Smooth muscle cell (in vitro differentiated cells): Measurements from ENCODE around the gene ANKH. TPM values are rescaled to one million over a fixed set of nuclear protein-coding genes. Genes with fewer than 3 reads are reported as not detected.

Source experiments
- DNase-seq: peaks from one replicate; lab custom pipeline; 2025; ENCODE audit not compliant: unreplicated experiment; lab: John Stamatoyannopoulos, UW
- H2AFZ ChIP-seq: fragments of 200-600 bp; sonication (generic); 2 replicates; pipeline ENCODE4 v1.6.0; 2016; ENCODE audit warnings: antibody characterized with exemption, low read depth, mild to moderate bottlenecking
- H3F3A ChIP-seq: fragments of 200-600 bp; sonication (generic); 2 replicates; pipeline ENCODE4 v1.6.0; 2017; ENCODE audit warnings: antibody characterized with exemption, low read depth
- H3K27ac ChIP-seq: fragments of 200-600 bp; sonication (generic); 2 replicates; pipeline ENCODE4 v1.5.1; 2016; ENCODE audit warnings: low read depth, mild to moderate bottlenecking
- H3K27me3 ChIP-seq: fragments of 200-600 bp; sonication (generic); 2 replicates; pipeline ENCODE4 v1.6.1; 2016; ENCODE audit warnings: low read depth, mild to moderate bottlenecking
- H3K36me3 ChIP-seq: fragments of 200-600 bp; sonication (generic); 2 replicates; pipeline ENCODE4 v1.5.1; 2016; ENCODE audit warnings: low read depth
- H3K4me1 ChIP-seq: fragments of 200-600 bp; sonication (generic); 2 replicates; pipeline ENCODE4 v1.5.1; 2016; ENCODE audit warnings: low read depth
- H3K4me2 ChIP-seq: fragments of 200-600 bp; sonication (generic); 2 replicates; pipeline ENCODE4 v1.6.0; 2016; ENCODE audit warnings: mild to moderate bottlenecking
- H3K4me3 ChIP-seq: fragments of 200-600 bp; sonication (generic); 2 replicates; pipeline ENCODE4 v1.5.1; 2016; ENCODE audit warnings: mild to moderate bottlenecking
- H3K79me2 ChIP-seq: fragments of 200-600 bp; sonication (generic); 2 replicates; pipeline ENCODE4 v1.6.0; 2016; ENCODE audit warnings: low read depth, mild to moderate bottlenecking
- H3K9ac ChIP-seq: fragments of 200-600 bp; sonication (generic); 2 replicates; pipeline ENCODE4 v1.6.0; 2016; ENCODE audit warnings: low read depth
- H3K9me3 ChIP-seq: fragments of 200-600 bp; sonication (generic); replicated peaks from 2 replicates; pipeline ENCODE4 v1.5.1; 2016; ENCODE audit warnings: low read depth
- H4K20me1 ChIP-seq: fragments of 200-600 bp; sonication (generic); 2 replicates; pipeline ENCODE4 v1.6.0; 2016; ENCODE audit warnings: low read depth
- CTCF ChIP-seq: fragments of 200-600 bp; sonication (generic); IDR thresholded peaks from 2 replicates; pipeline ENCODE4 v1.5.1; 2017; ENCODE audit warnings: borderline replicate concordance, mild to moderate bottlenecking, antibody characterized with exemption; ENCODE audit not compliant: insufficient read depth, poor library complexity, severe bottlenecking
- WGBS: methylation state at CpG from one replicate; pipeline ENCODE4 v1.1.7; 2016; ENCODE audit warnings: low lambda C conversion rate; 5-methylcytosine and 5-hydroxymethylcytosine counted together
- polyA plus RNA-seq: library from polyadenylated mRNA; unstranded; fragments of >200 nt; fragmentation: Nextera tagmentation; extraction: Ambion mirVana; gene quantifications from 2 replicates; pipeline ENCODE4 v1.2.1, GENCODE V29; 2016
- total RNA-seq: library from RNA; depleted of rRNA; stranded (reverse); fragments of >200 nt; gene quantifications from 2 replicates; pipeline ENCODE4 v1.2.3, GENCODE V29; 2014

Gene ANKH
- total and polyA plus RNA-seq, 2 experiments from 2014 or later: 48.0 to 56.6 TPM

DNA sequence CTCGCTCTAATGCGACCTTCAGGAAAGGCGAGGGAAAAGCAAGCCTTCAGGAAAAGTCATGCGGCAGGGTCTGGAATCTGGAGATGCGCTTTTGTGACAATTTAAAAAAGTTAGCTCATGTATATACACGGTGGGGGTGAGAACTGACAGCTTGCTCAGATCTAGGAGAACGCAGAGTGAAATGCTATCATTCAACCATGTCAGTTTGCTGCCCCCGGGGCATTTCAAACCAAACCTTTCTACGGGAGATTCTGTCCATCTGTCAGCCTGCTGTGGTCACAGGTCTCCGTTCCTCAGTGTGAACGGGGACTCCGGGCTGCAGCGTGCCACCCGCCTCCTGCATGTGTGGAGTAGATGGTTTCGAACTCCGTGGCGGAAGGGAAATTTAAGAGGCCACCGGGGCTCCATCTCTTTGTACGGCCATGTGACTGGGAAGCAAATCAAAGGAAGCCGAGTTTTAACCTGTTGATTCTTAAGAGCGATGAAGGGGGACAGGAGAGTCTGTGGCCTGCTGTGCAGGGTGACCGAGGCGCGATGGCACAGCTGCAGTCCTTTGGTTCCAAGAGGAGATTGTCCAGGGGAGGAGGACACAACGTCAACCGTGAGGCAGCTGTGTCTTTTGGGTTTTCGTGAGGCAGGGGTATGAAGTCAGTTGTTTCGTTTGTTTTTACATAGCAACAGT, 161.1 kb downstream of the ANKH start:
- Histone ChIP-seq H3K9me3 (no peaks in the 10 kb centered on the region), H3K27ac (no peak overlapping the region), H3K4me1 (no peaks in the 10 kb centered on the region), H3F3A (peaks cover 3% of the 10 kb centered on the region), H3K4me2 (no peak overlapping the region), H4K20me1 (no peaks in the 10 kb centered on the region), H3K27me3 (no peaks in the 10 kb centered on the region), H2AFZ (no peak overlapping the region), H3K9ac (no peak overlapping the region), H3K36me3 (peaks cover 7% of the 10 kb centered on the region), H3K79me2 (no peaks in the 10 kb centered on the region), H3K4me3 (no peak overlapping the region)
- 95% methylated on average over 28 of the region's 28 CpGs for WGBS
- no peak for DNase-seq
- no peak for TF ChIP-seq CTCF

- WGBS: 99% methylated on average over 5 of the region's 5 CpGs
- no peaks in the 10 kb centered on the region for H3K79me2 ChIP-seq
- H3K9me3 ChIP-seq: no peaks in the 10 kb centered on the region
- no peaks in the 10 kb centered on the region for H4K20me1 ChIP-seq
- no peaks in the 10 kb centered on the region for H3K4me1 ChIP-seq
- peaks cover 3% of the 10 kb centered on the region for H3F3A ChIP-seq
- H3K4me2 ChIP-seq: no peak overlapping the region
- no peak overlapping the region for H3K9ac ChIP-seq
- H3K27ac ChIP-seq: no peak overlapping the region
- peaks cover 7% of the 10 kb centered on the region for H3K36me3 ChIP-seq
- no peak for TF ChIP-seq CTCF
- DNase-seq: no peak
- H3K27me3 ChIP-seq: no peaks in the 10 kb centered on the region
- H2AFZ ChIP-seq: no peak overlapping the region
- no peak overlapping the region for H3K4me3 ChIP-seq
These were observed 163.0 kb downstream of the ANKH start for GRCh38 chr5:14708551-14708950.

- no peak for TF ChIP-seq CTCF
- no peaks in the 10 kb centered on the region for H3K4me1 ChIP-seq
- H3K9ac ChIP-seq: no peak overlapping the region
- H3K9me3 ChIP-seq: no peaks in the 10 kb centered on the region
- H2AFZ ChIP-seq: no peak overlapping the region
- peaks cover 3% of the 10 kb centered on the region for H3F3A ChIP-seq
- H3K27me3 ChIP-seq: no peaks in the 10 kb centered on the region
- no peak overlapping the region for H3K4me3 ChIP-seq
- H3K27ac ChIP-seq: peak overlapping the region; percentile 55
- peaks cover 7% of the 10 kb centered on the region for H3K36me3 ChIP-seq
- WGBS: 95% methylated on average over 9 of the region's 9 CpGs
- H3K4me2 ChIP-seq: no peak overlapping the region
- DNase-seq: no peak
- no peaks in the 10 kb centered on the region for H4K20me1 ChIP-seq
- no peaks in the 10 kb centered on the region for H3K79me2 ChIP-seq
These were observed 163.7 kb downstream of the ANKH start for GRCh38 chr5:14707811-14708390.

DNA sequence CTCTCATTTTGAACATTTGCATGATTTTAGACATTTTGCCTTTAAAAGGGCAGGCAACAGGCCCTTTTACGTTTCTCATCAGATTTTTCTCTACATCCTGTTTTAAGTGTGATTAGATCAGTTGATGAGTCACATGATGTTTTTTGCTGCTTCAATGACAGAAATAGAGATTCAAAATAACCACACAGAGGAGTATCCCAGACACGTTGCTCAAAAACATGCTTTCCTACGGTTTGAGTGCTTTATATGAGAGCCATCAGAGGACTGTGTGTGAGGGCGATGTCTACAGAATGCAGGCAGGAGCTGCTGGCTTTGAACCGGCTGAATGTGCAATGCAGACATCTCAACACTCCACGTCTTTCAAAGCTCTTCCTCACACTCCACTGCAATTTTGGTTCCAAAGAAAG, 165.0 kb downstream of the ANKH start:
- H3K4me1 ChIP-seq: no peaks in the 10 kb centered on the region
- H3K27me3 ChIP-seq: no peaks in the 10 kb centered on the region
- WGBS: 37% methylated on average over 6 of the region's 6 CpGs
- no peaks in the 10 kb centered on the region for H4K20me1 ChIP-seq
- H3K79me2 ChIP-seq: no peaks in the 10 kb centered on the region
- H3K27ac ChIP-seq: peak overlapping the region; percentile 55
- no peaks in the 10 kb centered on the region for H3K9me3 ChIP-seq
- no peak for TF ChIP-seq CTCF
- H3F3A ChIP-seq: peaks cover 3% of the 10 kb centered on the region
- H3K9ac ChIP-seq: no peak overlapping the region
- DNase-seq: no peak
- no peak overlapping the region for H2AFZ ChIP-seq
- peaks cover 7% of the 10 kb centered on the region for H3K36me3 ChIP-seq
- H3K4me3 ChIP-seq: no peak overlapping the region
- H3K4me2 ChIP-seq: peak overlapping the region; percentile 38
